Epithelial cell of proximal tubule (primary cell): ENCODE results near the gene NR1D1. TPM values are rescaled to one million over a fixed set of nuclear protein-coding genes. Genes with fewer than 3 reads are reported as not detected.
A peak's percentile ranks its signal among the peaks of the same experiment; 100 is the strongest.
"Not testable (repeated sequence)": the region's sequence is repeated elsewhere in the genome, so short reads cannot be mapped to it uniquely, and the experiment has no call there.

ENCODE experiments used
- DNase-seq: peaks from one replicate; pipeline ENCODE4 v3.0.0-alpha.2; 2011; ENCODE audit warnings: low read depth
- H3K4me3 ChIP-seq: 2 replicates; pipeline ENCODE4 v1.5.1; 2011; ENCODE audit warnings: low read depth, mild to moderate bottlenecking, low read length
- CTCF ChIP-seq: conservative IDR thresholded peaks from 2 replicates; pipeline ENCODE4 v1.5.1; 2012; ENCODE audit warnings: low read depth, mild to moderate bottlenecking, low read length
- total RNA-seq: library from RNA; depleted of rRNA; stranded (reverse); fragments of >200 nt; gene quantifications from 2 replicates; pipeline ENCODE4 v1.2.3, GENCODE V29; 2015

Gene NR1D1
- 0.40 and 1.2 TPM in 2 replicates for total RNA-seq

GRCh38 chr17:40100419-40100668 lies at the start of gene NR1D1:
Gene NR1D1 (minus strand): TSS chr17:40100589. CDS start chr17:40100094, 495 bp downstream.
- no peak for DNase-seq
- no peak for TF ChIP-seq CTCF
- H3K4me3 ChIP-seq, result peak within 1 kb of the TSS; percentile 79

GRCh38 chr17:40148527-40148926 lies 48.1 kb upstream of the NR1D1 start:
- no peak for TF ChIP-seq CTCF
- no peak for DNase-seq
- no peak overlapping the region for H3K4me3 ChIP-seq

- no peak for TF ChIP-seq CTCF
- no peak overlapping the region for H3K4me3 ChIP-seq
- no peak for DNase-seq
These were observed 45.1 kb upstream of the NR1D1 start for GRCh38 chr17:40145476-40145875.

- DNase-seq, H3K4me3 ChIP-seq: not testable (repeated sequence)
These were observed 42.8 kb upstream of the NR1D1 start for GRCh38 chr17:40143166-40143565.

GRCh38 chr17:40139566-40140058 lies 39.2 kb upstream of the NR1D1 start:
- no peak for TF ChIP-seq CTCF
- peak overlapping the region; percentile 61 for H3K4me3 ChIP-seq
- no peak for DNase-seq

- TF ChIP-seq CTCF, result peak; percentile 7
- DNase-seq, result no peak
- no peak overlapping the region for H3K4me3 ChIP-seq
These were observed 35.4 kb upstream of the NR1D1 start for GRCh38 chr17:40135817-40136216.

- no peak for TF ChIP-seq CTCF
These were observed 33.8 kb upstream of the NR1D1 start for GRCh38 chr17:40134184-40134583.

More at GRCh38 chr17:40134184-40134583, 33.8 kb upstream of the NR1D1 start:
- DNase-seq, result no peak
- H3K4me3 ChIP-seq, result no peak overlapping the region
